CD8-positive, alpha-beta memory T cell (primary cell): Measurements from ENCODE around the gene SNX10. TPM values are rescaled to one million over a fixed set of nuclear protein-coding genes. Genes with fewer than 3 reads are reported as not detected.

Experiments
- CTCF ChIA-PET: fragments of 350-600 bp; sonication (Branson Sonifier 250); formaldehyde crosslinking; loops from one replicate; lab custom pipeline; 2021; ENCODE audit warnings: antibody characterized with exemption; lab: Charles Lee
- POLR2A ChIA-PET: fragments of 350-600 bp; sonication (Branson Sonifier 250); formaldehyde crosslinking; loops from one replicate; lab custom pipeline; 2021; ENCODE audit warnings: antibody characterized with exemption; lab: Charles Lee
- DNase-seq, 5 donors: peaks; one replicate each; pipeline versions ENCODE4 v3.0.0 to v3.0.0-alpha.2; 2020 to 2022; ENCODE audit warnings: mixed read lengths in 1 of 5
- H3K27ac ChIP-seq: one replicate; pipeline ENCODE4 v1.7.0; 2013; ENCODE audit warnings: low read depth, mild to moderate bottlenecking, low read length, moderate library complexity
- H3K27me3 ChIP-seq: 2 replicates; pipeline ENCODE4 v1.7.0; 2013; ENCODE audit warnings: low read length, mild to moderate bottlenecking; ENCODE audit not compliant: insufficient read depth, poor library complexity, severe bottlenecking
- H3K36me3 ChIP-seq: 2 replicates; pipeline ENCODE4 v1.7.0; 2013; ENCODE audit warnings: mild to moderate bottlenecking, low read length, moderate library complexity; ENCODE audit not compliant: insufficient read depth
- H3K4me1 ChIP-seq: 2 replicates; pipeline ENCODE4 v1.7.0; 2013; ENCODE audit warnings: mild to moderate bottlenecking, low read length, moderate library complexity; ENCODE audit not compliant: insufficient read depth
- H3K4me3 ChIP-seq: 2 replicates; pipeline ENCODE4 v1.7.0; 2013; ENCODE audit warnings: mild to moderate bottlenecking, low read length
- H3K9me3 ChIP-seq: 2 replicates; pipeline ENCODE4 v1.7.0; 2013; ENCODE audit warnings: mild to moderate bottlenecking, low read length
- H3K27ac Mint-ChIP-seq, 8 donors: one replicate each; pipeline ENCODE4 v1.8.0; 2020 to 2021; ENCODE audit warnings: mixed read lengths in 8 of 8, mild to moderate bottlenecking in 6 of 8, inconsistent platforms in 3 of 8, moderate library complexity in 3 of 8
- H3K27me3 Mint-ChIP-seq, 2 donors: one replicate each; pipeline ENCODE4 v1.8.0; 2020 to 2021; ENCODE audit warnings: mixed read lengths in 2 of 2, mild to moderate bottlenecking in 1 of 2, moderate library complexity in 1 of 2
- H3K36me3 Mint-ChIP-seq, 3 donors: one replicate each; pipeline ENCODE4 v1.8.0; 2020 to 2021; ENCODE audit warnings: mixed read lengths in 3 of 3, inconsistent platforms in 1 of 3, mild to moderate bottlenecking in 1 of 3
- H3K4me1 Mint-ChIP-seq, 3 donors: one replicate each; pipeline ENCODE4 v1.8.0; 2020 to 2021; ENCODE audit warnings: mixed read lengths in 3 of 3, inconsistent platforms in 1 of 3, mild to moderate bottlenecking in 1 of 3
- H3K4me3 Mint-ChIP-seq, 7 donors: one replicate each; pipeline ENCODE4 v1.8.0; 2020 to 2021; ENCODE audit warnings: mixed read lengths in 7 of 7, mild to moderate bottlenecking in 6 of 7, moderate library complexity in 4 of 7, inconsistent platforms in 2 of 7
- H3K9me3 Mint-ChIP-seq, 5 donors: one replicate each; pipeline ENCODE4 v1.8.0; 2020 to 2022; ENCODE audit warnings: mixed read lengths in 5 of 5, mild to moderate bottlenecking in 3 of 5, moderate library complexity in 2 of 5, inconsistent platforms in 1 of 5
- polyA plus RNA-seq: library from polyadenylated mRNA; unstranded; fragments of 300-500 nt; fragmentation: Illumina TruSeq; gene quantifications from one replicate; pipeline ENCODE4 v1.2.3, GENCODE V29; 2021
- total RNA-seq, 2 experiments: library from RNA; stranded (reverse); gene quantifications; one replicate each; pipeline ENCODE4 v1.2.3, GENCODE V29; 2021

SNX10 gene
- total and polyA plus RNA-seq, 3 experiments from 2014 or later: 30.9 to 45.0 (median 40.5) TPM

DNA sequence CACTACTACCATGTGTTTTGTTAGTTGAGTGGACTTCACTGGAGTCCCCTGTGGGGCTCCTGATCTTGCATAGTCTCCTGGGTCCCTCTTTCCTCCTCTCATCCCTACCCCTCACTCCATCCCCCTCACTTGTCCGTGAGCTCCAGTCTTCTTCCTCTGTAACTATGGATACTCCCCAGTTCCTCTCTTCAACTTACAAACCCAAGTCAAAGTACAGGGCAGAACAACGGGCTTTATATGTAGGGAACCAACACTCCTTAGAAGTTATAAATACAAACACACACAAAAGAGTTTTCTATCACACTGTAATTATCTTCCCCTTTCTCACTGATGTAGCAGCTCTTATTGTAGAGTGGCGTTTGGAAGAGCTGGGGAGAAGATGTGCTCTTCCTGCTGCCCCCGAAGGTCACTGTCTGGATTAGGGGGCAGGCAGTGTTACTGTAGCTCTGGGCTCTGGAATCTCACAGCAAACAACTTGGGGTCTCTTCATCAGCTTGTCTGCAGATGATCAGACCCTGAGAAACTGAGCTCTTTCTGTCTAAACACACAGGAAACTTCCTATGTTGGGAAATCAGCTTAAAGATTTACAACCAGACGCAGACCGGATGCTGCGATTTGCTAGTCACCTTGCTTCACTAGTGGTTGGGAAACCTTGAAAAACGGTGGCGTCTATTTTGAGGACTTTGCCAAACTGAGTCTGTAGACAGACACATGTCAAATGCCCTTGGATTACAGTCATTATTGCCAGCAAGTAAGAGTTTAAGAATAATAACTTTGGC is 13.6 kb downstream of the SNX10 start:
- Mint-ChIP-seq H3K9me3 (no peaks in the 10 kb centered on the region), H3K27me3 (no peaks in the 10 kb centered on the region), H3K4me1 (peaks cover 23 to 53% (median 34%) of the 10 kb centered on the region in 3 donors), H3K27ac (peak overlapping the region in 4 of 8 donors; percentile 44 to 83 (median 79)), H3K36me3 (peaks cover 0 to 57% (median 27%) of the 10 kb centered on the region in 3 donors), H3K4me3 (peak overlapping the region in 1 of 7 donors; percentile 4)
- peak in 1 of 5 donors; percentile 21 for DNase-seq
- CTCF ChIA-PET: interaction anchor here (1.2 kb wide), 1 partner anchor 14 kb away, joined by 3 read pairs; the partner anchor contains the start of gene SNX10
- no peak overlapping the region for H3K4me3 ChIP-seq
- H3K27me3 ChIP-seq: no peaks in the 10 kb centered on the region
- no peaks in the 10 kb centered on the region for H3K9me3 ChIP-seq
- H3K36me3 ChIP-seq: no peaks in the 10 kb centered on the region
- no peak overlapping the region for H3K27ac ChIP-seq
- POLR2A ChIA-PET: interaction anchor here (0.8 kb wide), 1 partner anchor 23 kb away, joined by 3 read pairs; no protein-coding TSS in a partner anchor
- no peaks in the 10 kb centered on the region for H3K4me1 ChIP-seq

DNA sequence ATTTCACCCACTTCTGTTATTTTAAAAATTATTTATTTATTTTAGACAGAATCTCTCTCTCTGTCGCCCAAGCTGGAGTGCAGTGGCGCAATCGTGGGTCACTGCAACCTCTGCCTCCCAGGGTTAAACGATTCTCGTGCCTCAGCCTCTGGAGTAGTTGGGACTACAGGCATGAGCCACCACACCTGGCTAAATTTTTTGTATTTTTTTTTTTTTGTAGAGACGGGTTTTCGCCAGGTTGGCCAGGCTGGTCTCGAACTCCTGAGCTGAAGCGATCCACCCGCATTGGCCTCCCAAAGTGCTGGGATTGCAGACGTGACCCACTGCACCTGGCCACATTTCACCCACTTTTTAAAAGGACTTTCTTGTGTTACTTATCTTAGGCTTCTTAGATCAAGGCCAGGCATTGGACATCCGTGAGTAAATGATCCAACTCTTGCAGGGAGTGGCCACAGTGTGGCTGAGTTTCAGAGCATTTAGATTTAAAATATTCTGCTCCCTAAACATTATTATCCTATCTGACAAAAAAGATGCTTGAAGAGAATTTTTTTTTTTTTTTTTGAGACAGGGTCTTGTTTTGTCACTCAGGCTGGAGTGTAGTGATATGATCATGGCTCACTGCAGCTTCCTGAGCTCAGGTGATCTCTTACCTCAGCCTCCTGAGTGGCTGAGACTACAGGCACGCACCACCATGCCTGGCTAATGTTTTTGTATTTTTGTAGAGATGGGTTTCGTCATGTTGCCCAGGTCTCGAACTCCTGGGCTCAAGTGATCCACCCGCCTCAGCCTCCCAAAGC is 14.4 kb downstream of the SNX10 start:
- peaks cover 0 to 56% (median 26%) of the 10 kb centered on the region in 3 donors for H3K36me3 Mint-ChIP-seq
- Histone ChIP-seq H3K36me3 (no peaks in the 10 kb centered on the region), H3K4me1 (no peaks in the 10 kb centered on the region), H3K27me3 (no peaks in the 10 kb centered on the region), H3K27ac (no peak overlapping the region), H3K4me3 (no peak overlapping the region), H3K9me3 (no peaks in the 10 kb centered on the region)
- peak overlapping the region in 2 of 8 donors; percentile 14 to 33 for H3K27ac Mint-ChIP-seq
- no peaks in the 10 kb centered on the region for H3K9me3 Mint-ChIP-seq
- H3K4me1 Mint-ChIP-seq: peaks cover 22 to 51% (median 32%) of the 10 kb centered on the region in 3 donors
- ChIA-PET POLR2A (interaction anchor here (0.5 to 0.8 kb wide), 2 partner anchors 24 to 1085 kb away, joined by 3 read pairs; no protein-coding TSS in a partner anchor), CTCF (no interaction called here)
- no peak overlapping the region for H3K4me3 Mint-ChIP-seq
- no peaks in the 10 kb centered on the region for H3K27me3 Mint-ChIP-seq
- DNase-seq: no peak

DNA sequence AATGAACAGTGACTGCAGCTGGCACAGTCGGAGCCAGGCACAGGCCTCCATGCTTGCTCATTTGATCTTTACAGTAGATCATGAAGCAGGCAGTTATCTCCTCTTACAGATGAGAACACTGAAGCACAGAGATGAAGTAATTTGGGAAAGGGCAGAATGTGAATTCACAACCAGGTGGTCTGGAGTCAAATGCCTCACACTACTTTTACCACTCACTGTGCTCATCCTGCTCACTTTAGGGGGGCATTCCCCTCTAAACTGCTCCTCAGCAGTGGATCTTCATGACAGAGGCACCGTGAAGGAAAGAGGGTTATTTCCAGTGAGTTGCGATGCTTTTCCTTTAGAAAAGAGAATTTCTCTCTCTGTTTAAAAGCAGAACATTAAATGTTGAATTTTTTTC is 15.1 kb downstream of the SNX10 start:
- H3K4me1 ChIP-seq: no peaks in the 10 kb centered on the region
- ChIA-PET CTCF (no interaction called here), POLR2A (interaction anchor here (0.5 kb wide), 1 partner anchor 1085 kb away, joined by 3 read pairs; no protein-coding TSS in a partner anchor)
- peaks cover 21 to 46% (median 29%) of the 10 kb centered on the region in 3 donors for H3K4me1 Mint-ChIP-seq
- no peak overlapping the region for H3K27ac ChIP-seq
- peaks cover 0 to 54% (median 26%) of the 10 kb centered on the region in 3 donors for H3K36me3 Mint-ChIP-seq
- peak overlapping the region in 3 of 8 donors; percentile 19 to 73 (median 62) for H3K27ac Mint-ChIP-seq
- no peaks in the 10 kb centered on the region for H3K9me3 Mint-ChIP-seq
- no peaks in the 10 kb centered on the region for H3K27me3 ChIP-seq
- no peaks in the 10 kb centered on the region for H3K36me3 ChIP-seq
- H3K4me3 Mint-ChIP-seq: no peak overlapping the region
- no peak overlapping the region for H3K4me3 ChIP-seq
- H3K27me3 Mint-ChIP-seq: no peaks in the 10 kb centered on the region
- H3K9me3 ChIP-seq: no peaks in the 10 kb centered on the region
- DNase-seq: no peak

DNA sequence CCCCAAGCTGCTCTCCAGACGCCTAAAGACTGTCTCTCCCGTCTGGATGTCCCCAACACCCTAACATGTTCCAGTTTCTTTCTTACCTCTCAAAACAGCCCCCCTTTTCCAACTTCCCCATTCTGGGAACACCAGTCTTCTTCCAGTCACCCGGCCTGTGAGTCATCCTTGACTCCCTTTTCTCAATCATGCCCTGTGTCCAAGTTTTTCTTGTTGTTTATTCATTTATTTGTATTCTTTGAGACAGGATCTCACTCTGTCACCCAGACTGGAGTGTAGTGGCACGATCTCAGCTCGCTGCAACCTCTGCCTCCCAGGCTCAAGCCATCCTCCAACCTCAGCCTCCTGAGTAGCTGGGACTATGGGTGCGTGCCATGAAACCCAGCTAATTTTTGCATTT is 15.6 kb downstream of the SNX10 start:
- Mint-ChIP-seq H3K9me3 (no peaks in the 10 kb centered on the region), H3K27me3 (no peaks in the 10 kb centered on the region), H3K36me3 (peaks cover 0 to 51% (median 23%) of the 10 kb centered on the region in 3 donors), H3K27ac (peak overlapping the region in 2 of 8 donors; percentile 38 to 62), H3K4me3 (no peak overlapping the region), H3K4me1 (peaks cover 18 to 41% (median 29%) of the 10 kb centered on the region in 3 donors)
- no peak overlapping the region for H3K4me3 ChIP-seq
- H3K27ac ChIP-seq: no peak overlapping the region
- no peaks in the 10 kb centered on the region for H3K27me3 ChIP-seq
- H3K4me1 ChIP-seq: no peaks in the 10 kb centered on the region
- H3K9me3 ChIP-seq: no peaks in the 10 kb centered on the region
- ChIA-PET POLR2A (no interaction called here), CTCF (no interaction called here)
- no peaks in the 10 kb centered on the region for H3K36me3 ChIP-seq
- DNase-seq: no peak

DNA sequence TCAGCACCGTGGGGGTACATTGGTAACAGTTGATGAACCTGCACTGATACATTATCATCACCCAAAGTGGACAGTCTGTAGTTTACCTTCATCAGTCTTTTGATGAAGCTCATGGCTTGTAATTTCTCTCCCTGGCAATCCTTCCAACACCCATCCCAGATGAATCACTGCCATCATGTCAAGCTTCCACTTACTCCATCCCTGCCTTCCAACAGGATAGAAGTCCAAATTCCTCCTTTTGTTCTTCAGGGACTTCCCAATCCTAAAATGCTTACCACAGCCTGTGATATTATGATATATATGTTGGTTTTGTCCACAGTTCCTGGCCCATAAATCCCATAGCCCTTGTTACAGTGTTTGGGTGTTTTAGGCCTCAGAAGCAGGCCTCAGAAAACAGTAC is 16.1 kb downstream of the SNX10 start:
- CTCF ChIA-PET: no interaction called here

DNA sequence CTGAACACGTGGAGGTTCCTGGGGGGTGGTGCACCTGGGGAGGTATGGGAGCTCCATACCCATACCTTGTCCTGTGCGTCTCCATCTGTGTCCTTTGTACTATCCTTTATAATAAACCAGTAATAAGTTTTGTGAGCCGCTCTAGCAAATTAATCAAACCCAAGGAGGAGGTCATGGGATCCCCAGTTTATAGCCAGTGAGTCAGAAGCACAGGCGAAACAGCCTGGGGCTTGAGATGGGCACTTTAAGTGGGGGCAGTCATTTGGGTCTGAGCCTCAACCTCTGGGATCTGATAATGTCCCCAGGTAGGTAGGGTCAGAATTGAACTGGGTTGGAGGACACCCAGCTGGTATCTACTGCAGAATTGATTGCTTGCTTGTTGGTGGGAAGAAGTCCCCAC is 16.9 kb downstream of the SNX10 start:
- H3K27ac Mint-ChIP-seq: peak overlapping the region in 1 of 8 donors; percentile 12
- no peak for DNase-seq
- ChIA-PET POLR2A (no interaction called here), CTCF (no interaction called here)
- no peak overlapping the region for H3K4me3 Mint-ChIP-seq
- Histone ChIP-seq H3K27me3 (no peaks in the 10 kb centered on the region), H3K9me3 (no peaks in the 10 kb centered on the region), H3K27ac (no peak overlapping the region), H3K36me3 (no peaks in the 10 kb centered on the region), H3K4me1 (no peaks in the 10 kb centered on the region), H3K4me3 (no peak overlapping the region)
- H3K9me3 Mint-ChIP-seq: no peaks in the 10 kb centered on the region
- peaks cover 16 to 40% (median 29%) of the 10 kb centered on the region in 3 donors for H3K4me1 Mint-ChIP-seq
- H3K36me3 Mint-ChIP-seq: peaks cover 0 to 39% (median 18%) of the 10 kb centered on the region in 3 donors
- H3K27me3 Mint-ChIP-seq: no peaks in the 10 kb centered on the region

More for the DNA sequence above, 16.1 kb downstream of the SNX10 start:
- Mint-ChIP-seq H3K27ac (peak overlapping the region in 3 of 8 donors; percentile 6 to 77 (median 57)), H3K36me3 (peaks cover 0 to 45% (median 21%) of the 10 kb centered on the region in 3 donors), H3K9me3 (no peaks in the 10 kb centered on the region), H3K4me1 (peaks cover 18 to 40% (median 29%) of the 10 kb centered on the region in 3 donors), H3K27me3 (no peaks in the 10 kb centered on the region), H3K4me3 (no peak overlapping the region)
- Histone ChIP-seq H3K4me3 (no peak overlapping the region), H3K4me1 (no peaks in the 10 kb centered on the region), H3K36me3 (no peaks in the 10 kb centered on the region), H3K9me3 (no peaks in the 10 kb centered on the region), H3K27me3 (no peaks in the 10 kb centered on the region), H3K27ac (no peak overlapping the region)
- no peak for DNase-seq
- POLR2A ChIA-PET: no interaction called here

DNA sequence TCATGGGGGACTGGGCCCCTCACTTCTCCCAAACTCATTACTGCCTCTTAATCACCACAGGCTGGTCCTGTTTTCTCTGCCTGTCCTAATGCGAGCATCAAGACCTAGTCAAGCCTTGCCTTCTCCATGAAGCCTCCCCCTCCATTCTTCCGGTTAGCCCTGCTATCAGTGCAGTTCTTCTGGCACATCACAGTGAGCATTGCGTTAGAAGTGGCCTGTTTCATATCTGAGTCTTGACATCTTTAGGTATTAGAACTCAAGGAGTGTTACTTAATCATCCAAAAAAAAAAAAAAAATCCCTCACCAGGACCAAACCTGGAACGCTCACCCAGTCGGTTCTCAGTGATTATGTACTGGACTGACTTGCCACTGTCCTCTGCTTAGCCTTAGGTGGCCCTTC is 17.4 kb downstream of the SNX10 start:
- Mint-ChIP-seq H3K4me1 (peaks cover 16 to 38% (median 28%) of the 10 kb centered on the region in 3 donors), H3K36me3 (peaks cover 0 to 39% (median 18%) of the 10 kb centered on the region in 3 donors), H3K27me3 (no peaks in the 10 kb centered on the region), H3K27ac (peak overlapping the region in 1 of 8 donors; percentile 77), H3K9me3 (no peaks in the 10 kb centered on the region), H3K4me3 (no peak overlapping the region)
- Histone ChIP-seq H3K4me1 (no peaks in the 10 kb centered on the region), H3K36me3 (no peaks in the 10 kb centered on the region), H3K27me3 (no peaks in the 10 kb centered on the region), H3K27ac (no peak overlapping the region), H3K4me3 (no peak overlapping the region), H3K9me3 (no peaks in the 10 kb centered on the region)
- POLR2A ChIA-PET: no interaction called here
- DNase-seq: no peak
- CTCF ChIA-PET: no interaction called here
